ENCODE data around the gene SORCS1.

The SORCS1 gene

GRCh38 chr10:107168738-107169137 lies 4.2 kb upstream of the SORCS1 start:
- POLR2A ChIA-PET, result no interaction called here
- CTCF ChIA-PET, result no interaction called here
- TF ChIP-seq, protein P1, sequence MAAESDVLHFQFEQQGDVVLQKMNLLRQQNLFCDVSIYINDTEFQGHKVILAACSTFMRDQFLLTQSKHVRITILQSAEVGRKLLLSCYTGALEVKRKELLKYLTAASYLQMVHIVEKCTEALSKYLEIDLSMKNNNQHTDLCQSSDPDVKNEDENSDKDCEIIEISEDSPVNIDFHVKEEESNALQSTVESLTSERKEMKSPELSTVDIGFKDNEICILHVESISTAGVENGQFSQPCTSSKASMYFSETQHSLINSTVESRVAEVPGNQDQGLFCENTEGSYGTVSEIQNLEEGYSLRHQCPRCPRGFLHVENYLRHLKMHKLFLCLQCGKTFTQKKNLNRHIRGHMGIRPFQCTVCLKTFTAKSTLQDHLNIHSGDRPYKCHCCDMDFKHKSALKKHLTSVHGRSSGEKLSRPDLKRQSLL (tag by site-specific recombination; IDR thresholded peaks at IDR 0.05), result no peak
- TF ChIP-seq SCRT2 (tag by site-specific recombination; IDR thresholded peaks at IDR 0.05) (no peak), ZNF138 (tag by site-specific recombination; IDR thresholded peaks at IDR 0.05; ENCODE audit: borderline replicate concordance) (no peak), ZNF785 (tag by site-specific recombination; IDR thresholded peaks at IDR 0.05) (no peak), ZNF146 (tag by site-specific recombination; IDR thresholded peaks at IDR 0.05) (no peak), ZNF24 (tag by site-specific recombination; IDR thresholded peaks at IDR 0.05) (no peak), BCL11A (tag by site-specific recombination; IDR thresholded peaks at IDR 0.05; ENCODE audit: low read depth) (no peak), ZNF473 (tag by site-specific recombination; IDR thresholded peaks at IDR 0.05) (no peak), ZBTB17 (tag by site-specific recombination; IDR thresholded peaks at IDR 0.05) (no peak), ZNF174 (tag by site-specific recombination; IDR thresholded peaks at IDR 0.05) (no peak)
- TF ChIP-seq, protein P2, sequence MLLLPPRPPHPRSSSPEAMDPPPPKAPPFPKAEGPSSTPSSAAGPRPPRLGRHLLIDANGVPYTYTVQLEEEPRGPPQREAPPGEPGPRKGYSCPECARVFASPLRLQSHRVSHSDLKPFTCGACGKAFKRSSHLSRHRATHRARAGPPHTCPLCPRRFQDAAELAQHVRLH (tag by site-specific recombination; IDR thresholded peaks at IDR 0.05), result no peak
- TF ChIP-seq, protein P3, sequence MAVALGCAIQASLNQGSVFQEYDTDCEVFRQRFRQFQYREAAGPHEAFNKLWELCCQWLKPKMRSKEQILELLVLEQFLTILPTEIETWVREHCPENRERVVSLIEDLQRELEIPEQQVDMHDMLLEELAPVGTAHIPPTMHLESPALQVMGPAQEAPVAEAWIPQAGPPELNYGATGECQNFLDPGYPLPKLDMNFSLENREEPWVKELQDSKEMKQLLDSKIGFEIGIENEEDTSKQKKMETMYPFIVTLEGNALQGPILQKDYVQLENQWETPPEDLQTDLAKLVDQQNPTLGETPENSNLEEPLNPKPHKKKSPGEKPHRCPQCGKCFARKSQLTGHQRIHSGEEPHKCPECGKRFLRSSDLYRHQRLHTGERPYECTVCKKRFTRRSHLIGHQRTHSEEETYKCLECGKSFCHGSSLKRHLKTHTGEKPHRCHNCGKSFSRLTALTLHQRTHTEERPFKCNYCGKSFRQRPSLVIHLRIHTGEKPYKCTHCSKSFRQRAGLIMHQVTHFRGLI (tag by site-specific recombination; IDR thresholded peaks at IDR 0.05), result no peak
- TF ChIP-seq, protein P4, sequence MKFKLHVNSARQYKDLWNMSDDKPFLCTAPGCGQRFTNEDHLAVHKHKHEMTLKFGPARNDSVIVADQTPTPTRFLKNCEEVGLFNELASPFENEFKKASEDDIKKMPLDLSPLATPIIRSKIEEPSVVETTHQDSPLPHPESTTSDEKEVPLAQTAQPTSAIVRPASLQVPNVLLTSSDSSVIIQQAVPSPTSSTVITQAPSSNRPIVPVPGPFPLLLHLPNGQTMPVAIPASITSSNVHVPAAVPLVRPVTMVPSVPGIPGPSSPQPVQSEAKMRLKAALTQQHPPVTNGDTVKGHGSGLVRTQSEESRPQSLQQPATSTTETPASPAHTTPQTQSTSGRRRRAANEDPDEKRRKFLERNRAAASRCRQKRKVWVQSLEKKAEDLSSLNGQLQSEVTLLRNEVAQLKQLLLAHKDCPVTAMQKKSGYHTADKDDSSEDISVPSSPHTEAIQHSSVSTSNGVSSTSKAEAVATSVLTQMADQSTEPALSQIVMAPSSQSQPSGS (tag by site-specific recombination; IDR thresholded peaks at IDR 0.05; ENCODE audit: low read depth), result no peak
- TF ChIP-seq, protein P5, sequence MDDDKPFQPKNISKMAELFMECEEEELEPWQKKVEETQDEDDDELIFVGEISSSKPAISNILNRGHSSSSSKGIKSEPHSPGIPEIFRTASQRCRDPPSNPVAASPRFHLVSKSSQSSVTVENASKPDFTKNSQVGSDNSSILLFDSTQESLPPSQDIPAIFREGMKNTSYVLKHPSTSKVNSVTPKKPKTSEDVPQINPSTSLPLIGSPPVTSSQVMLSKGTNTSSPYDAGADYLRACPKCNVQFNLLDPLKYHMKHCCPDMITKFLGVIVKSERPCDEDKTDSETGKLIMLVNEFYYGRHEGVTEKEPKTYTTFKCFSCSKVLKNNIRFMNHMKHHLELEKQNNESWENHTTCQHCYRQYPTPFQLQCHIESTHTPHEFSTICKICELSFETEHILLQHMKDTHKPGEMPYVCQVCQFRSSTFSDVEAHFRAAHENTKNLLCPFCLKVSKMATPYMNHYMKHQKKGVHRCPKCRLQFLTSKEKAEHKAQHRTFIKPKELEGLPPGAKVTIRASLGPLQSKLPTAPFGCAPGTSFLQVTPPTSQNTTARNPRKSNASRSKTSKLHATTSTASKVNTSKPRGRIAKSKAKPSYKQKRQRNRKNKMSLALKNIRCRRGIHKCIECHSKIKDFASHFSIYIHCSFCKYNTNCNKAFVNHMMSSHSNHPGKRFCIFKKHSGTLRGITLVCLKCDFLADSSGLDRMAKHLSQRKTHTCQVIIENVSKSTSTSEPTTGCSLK (tag by site-specific recombination; IDR thresholded peaks at IDR 0.05), result no peak
- Histone ChIP-seq H3K27ac (ENCODE audit: extremely low read depth, low read depth, low read length) (no peak overlapping the region), H3K9me3 (ENCODE audit: control insufficient read depth, insufficient read depth, low read depth, low read length) (no peaks in the 10 kb centered on the region), H3K4me3 (ENCODE audit: low read depth, low read length) (no peak overlapping the region), H3K4me1 (ENCODE audit: control insufficient read depth, insufficient read depth, low read length) (peaks cover 2% of the 10 kb centered on the region; the same call in 1 of the 2 replicates), H3K36me3 (ENCODE audit: control insufficient read depth in 2 of 2, insufficient read depth in 1 of 2, low read length in 2 of 2) (no peaks in the 10 kb centered on the region)

DNA sequence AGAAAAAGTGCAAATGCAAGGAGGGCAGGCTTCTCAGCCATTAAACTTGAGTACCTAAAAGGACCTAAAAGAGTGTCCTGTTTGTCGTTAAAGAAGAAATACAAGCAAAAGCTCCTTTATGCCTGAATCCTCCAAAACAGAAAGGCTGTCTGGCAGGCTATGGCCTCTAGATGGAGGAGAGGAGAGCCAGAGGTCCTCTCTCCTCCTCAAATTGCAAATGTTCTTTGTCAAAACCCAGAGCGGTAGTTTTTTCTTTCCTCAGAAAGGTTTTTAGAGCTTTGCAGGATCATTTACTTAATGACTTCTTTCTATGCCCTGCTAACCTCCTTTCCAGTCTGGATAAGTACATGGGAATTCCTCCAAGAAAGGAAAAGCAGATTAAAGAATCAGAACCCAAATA lies 1.9 kb upstream of the SORCS1 start:
- Histone ChIP-seq H3K36me3 (ENCODE audit: control insufficient read depth in 2 of 2, insufficient read depth in 1 of 2, low read length in 2 of 2) (no peaks in the 10 kb centered on the region), H3K27ac (ENCODE audit: extremely low read depth, low read depth, low read length) (no peak overlapping the region), H3K4me3 (ENCODE audit: low read depth, low read length) (no peak overlapping the region), H3K9me3 (ENCODE audit: control insufficient read depth, insufficient read depth, low read depth, low read length) (no peaks in the 10 kb centered on the region), H3K4me1 (ENCODE audit: control insufficient read depth, insufficient read depth, low read length) (peaks cover 2% of the 10 kb centered on the region; the same call in 1 of the 2 replicates)
- ChIA-PET CTCF (interaction anchor here (1.0 kb wide), 1 partner anchor 20 kb away, joined by 3 read pairs; no protein-coding TSS in a partner anchor), POLR2A (no interaction called here)
- TF ChIP-seq ZBTB48 (tag by site-specific recombination; IDR thresholded peaks at IDR 0.05) (no peak), ZNF555 (tag by site-specific recombination; conservative IDR thresholded peaks at IDR 0.05) (no peak), EGR2 (tag by site-specific recombination; IDR thresholded peaks at IDR 0.05; ENCODE audit: low read depth) (no peak), ZNF704 (tag by site-specific recombination; IDR thresholded peaks at IDR 0.05) (no peak), ZNF146 (tag by site-specific recombination; IDR thresholded peaks at IDR 0.05) (no peak), KLF1 (tag by site-specific recombination; IDR thresholded peaks at IDR 0.05) (no peak), ZNF514 (tag by site-specific recombination; IDR thresholded peaks at IDR 0.05) (no peak)

Measured in HEK293 (cell line).